Peyer's patch (tissue), 4 donors: ENCODE results near the gene EML1. TPM values are rescaled to one million over a fixed set of nuclear protein-coding genes. Genes with fewer than 3 reads are reported as not detected.

Experiments
- DNase-seq, 3 donors: peaks; one replicate each; pipeline ENCODE4 v3.0.0-alpha.2; 2017 to 2019
- H3K27ac ChIP-seq, 4 donors: fragments of 200-600 bp; sonication (generic); one replicate each; pipeline ENCODE4 v1.5.1; 2016 to 2019
- H3K27me3 ChIP-seq, 2 donors: fragments of 200-600 bp; sonication (generic); one replicate each; pipeline ENCODE4 v1.5.1; 2019
- H3K36me3 ChIP-seq, 3 donors: fragments of 200-600 bp; sonication (generic); one replicate each; pipeline ENCODE4 v1.5.1; 2016 to 2019
- H3K4me1 ChIP-seq, 4 donors: fragments of 200-600 bp; sonication (generic); one replicate each; pipeline ENCODE4 v1.5.1; 2016 to 2019
- H3K4me3 ChIP-seq, 4 donors: fragments of 200-600 bp; sonication (generic); 1 replicate in 3 of 4; 2 replicates in 1 of 4; pipeline ENCODE4 v1.5.1; 2016 to 2019; ENCODE audit warnings: mild to moderate bottlenecking in 1 of 4
- H3K9me3 ChIP-seq, 4 donors: fragments of 200-600 bp; sonication (generic); one replicate each; pipeline ENCODE4 v1.5.1; 2016 to 2019; ENCODE audit warnings: mild to moderate bottlenecking in 1 of 4
- CTCF ChIP-seq, 6 experiments: fragments of 450-650 bp in 4 of 6; fragments of 200-600 bp in 2 of 6; sonication (generic) in 1 of 6; IDR thresholded peaks; one replicate each; pipeline ENCODE4 v1.5.1; 2017 to 2019; ENCODE audit warnings: antibody characterized with exemption in 6 of 6, mild to moderate bottlenecking in 3 of 6, moderate library complexity in 1 of 6
- POLR2A ChIP-seq, 2 donors: fragments of 450-650 bp; IDR thresholded peaks; one replicate each; pipeline ENCODE4 v1.5.1; 2017; ENCODE audit warnings: antibody characterized with exemption in 2 of 2, mild to moderate bottlenecking in 2 of 2, moderate library complexity in 2 of 2
- total RNA-seq, 4 donors: library from RNA; depleted of rRNA; stranded (reverse); fragments of >200 nt; gene quantifications; one replicate each; pipeline ENCODE4 v1.1.0, GENCODE V29; 2016

Gene EML1
- total RNA-seq, 4 donors from 2014 or later: 12.3 to 32.2 (median 18.9) TPM

- Histone ChIP-seq H3K4me1 (peaks cover 0 to 6% (median 0%) of the 10 kb centered on the region in 4 donors), H3K9me3 (no peaks in the 10 kb centered on the region), H3K27ac (no peak overlapping the region), H3K27me3 (no peaks in the 10 kb centered on the region), H3K36me3 (no peaks in the 10 kb centered on the region), H3K4me3 (no peak overlapping the region)
- TF ChIP-seq POLR2A (IDR thresholded peaks at IDR 0.05) (no peak), CTCF (IDR thresholded peaks at IDR 0.05) (no peak)
- DNase-seq: no peak
These were observed 83.2 kb downstream of the EML1 start for GRCh38 chr14:99876406-99876805.

GRCh38 chr14:99878563-99878962 lies 85.3 kb downstream of the EML1 start:
- H3K4me1 ChIP-seq: peaks cover 0 to 6% (median 0%) of the 10 kb centered on the region in 4 donors
- no peak for TF ChIP-seq CTCF (IDR thresholded peaks at IDR 0.05)
- no peak for TF ChIP-seq POLR2A (IDR thresholded peaks at IDR 0.05)
- DNase-seq: no peak
- H3K9me3 ChIP-seq: no peaks in the 10 kb centered on the region
- no peak overlapping the region for H3K27ac ChIP-seq
- H3K36me3 ChIP-seq: no peaks in the 10 kb centered on the region
- no peaks in the 10 kb centered on the region for H3K27me3 ChIP-seq
- H3K4me3 ChIP-seq: no peak overlapping the region

- Histone ChIP-seq H3K9me3 (no peaks in the 10 kb centered on the region), H3K4me3 (no peak overlapping the region), H3K4me1 (peaks cover 0 to 6% (median 0%) of the 10 kb centered on the region in 4 donors), H3K36me3 (no peaks in the 10 kb centered on the region), H3K27me3 (no peaks in the 10 kb centered on the region), H3K27ac (peak overlapping the region in 1 of 4 donors; percentile 14)
- DNase-seq: no peak
- TF ChIP-seq CTCF (IDR thresholded peaks at IDR 0.05): no peak
- TF ChIP-seq POLR2A (IDR thresholded peaks at IDR 0.05): no peak
These were observed 86.4 kb downstream of the EML1 start for GRCh38 chr14:99879401-99880295.

- H3K36me3 ChIP-seq: no peaks in the 10 kb centered on the region
- H3K9me3 ChIP-seq: no peaks in the 10 kb centered on the region
- peaks cover 0 to 6% (median 0%) of the 10 kb centered on the region in 4 donors for H3K4me1 ChIP-seq
- H3K27me3 ChIP-seq: no peaks in the 10 kb centered on the region
- no peak overlapping the region for H3K4me3 ChIP-seq
- H3K27ac ChIP-seq: no peak overlapping the region
- no peak for TF ChIP-seq POLR2A (IDR thresholded peaks at IDR 0.05)
- TF ChIP-seq CTCF (IDR thresholded peaks at IDR 0.05): no peak
- DNase-seq: no peak
These were observed 87.6 kb downstream of the EML1 start for GRCh38 chr14:99880651-99881420.

GRCh38 chr14:99883866-99884650 lies 90.8 kb downstream of the EML1 start:
- no peak overlapping the region for H3K27ac ChIP-seq
- no peak for TF ChIP-seq CTCF (IDR thresholded peaks at IDR 0.05)
- no peak for TF ChIP-seq POLR2A (IDR thresholded peaks at IDR 0.05)
- DNase-seq: no peak

More at GRCh38 chr14:99883866-99884650, 90.8 kb downstream of the EML1 start:
- Histone ChIP-seq H3K4me3 (no peak overlapping the region), H3K4me1 (peaks cover 0 to 6% (median 0%) of the 10 kb centered on the region in 4 donors), H3K9me3 (no peaks in the 10 kb centered on the region), H3K36me3 (no peaks in the 10 kb centered on the region), H3K27me3 (no peaks in the 10 kb centered on the region)
